ENCODE results near the gene CTSC.

DNA sequence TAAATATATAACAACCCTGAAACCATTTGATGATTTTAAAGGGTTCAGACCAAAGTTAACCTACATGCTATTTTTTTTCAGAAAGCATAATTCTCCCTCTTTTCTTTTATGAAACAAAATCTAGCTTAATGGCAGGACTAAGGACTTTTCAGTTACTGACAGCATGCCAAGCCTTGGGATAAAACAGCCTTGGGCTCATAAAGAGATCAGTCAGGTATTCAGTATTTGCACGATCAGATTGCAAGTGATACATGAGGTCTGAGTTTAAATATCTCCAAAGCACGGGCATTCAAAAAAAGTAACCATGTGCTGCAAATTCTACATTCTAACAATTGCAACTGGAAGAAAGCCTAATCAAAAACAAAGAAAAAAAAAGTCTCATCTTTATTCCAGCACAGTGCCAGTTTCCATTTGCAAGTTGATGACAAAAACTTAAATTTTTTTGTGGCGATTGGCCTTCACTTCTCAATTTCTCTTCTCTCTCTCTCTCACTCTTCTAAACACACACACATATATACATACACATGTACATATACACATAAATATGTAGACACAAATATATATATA lies 60.1 kb downstream of the CTSC start:
- TF ChIP-seq, protein P1, sequence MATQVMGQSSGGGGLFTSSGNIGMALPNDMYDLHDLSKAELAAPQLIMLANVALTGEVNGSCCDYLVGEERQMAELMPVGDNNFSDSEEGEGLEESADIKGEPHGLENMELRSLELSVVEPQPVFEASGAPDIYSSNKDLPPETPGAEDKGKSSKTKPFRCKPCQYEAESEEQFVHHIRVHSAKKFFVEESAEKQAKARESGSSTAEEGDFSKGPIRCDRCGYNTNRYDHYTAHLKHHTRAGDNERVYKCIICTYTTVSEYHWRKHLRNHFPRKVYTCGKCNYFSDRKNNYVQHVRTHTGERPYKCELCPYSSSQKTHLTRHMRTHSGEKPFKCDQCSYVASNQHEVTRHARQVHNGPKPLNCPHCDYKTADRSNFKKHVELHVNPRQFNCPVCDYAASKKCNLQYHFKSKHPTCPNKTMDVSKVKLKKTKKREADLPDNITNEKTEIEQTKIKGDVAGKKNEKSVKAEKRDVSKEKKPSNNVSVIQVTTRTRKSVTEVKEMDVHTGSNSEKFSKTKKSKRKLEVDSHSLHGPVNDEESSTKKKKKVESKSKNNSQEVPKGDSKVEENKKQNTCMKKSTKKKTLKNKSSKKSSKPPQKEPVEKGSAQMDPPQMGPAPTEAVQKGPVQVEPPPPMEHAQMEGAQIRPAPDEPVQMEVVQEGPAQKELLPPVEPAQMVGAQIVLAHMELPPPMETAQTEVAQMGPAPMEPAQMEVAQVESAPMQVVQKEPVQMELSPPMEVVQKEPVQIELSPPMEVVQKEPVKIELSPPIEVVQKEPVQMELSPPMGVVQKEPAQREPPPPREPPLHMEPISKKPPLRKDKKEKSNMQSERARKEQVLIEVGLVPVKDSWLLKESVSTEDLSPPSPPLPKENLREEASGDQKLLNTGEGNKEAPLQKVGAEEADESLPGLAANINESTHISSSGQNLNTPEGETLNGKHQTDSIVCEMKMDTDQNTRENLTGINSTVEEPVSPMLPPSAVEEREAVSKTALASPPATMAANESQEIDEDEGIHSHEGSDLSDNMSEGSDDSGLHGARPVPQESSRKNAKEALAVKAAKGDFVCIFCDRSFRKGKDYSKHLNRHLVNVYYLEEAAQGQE (IDR thresholded peaks at IDR 0.05; ENCODE audit: insufficient read depth in 1 of 2, low read depth in 2 of 2, low read length in 1 of 2) = no peak
- TF ChIP-seq, protein P2, sequence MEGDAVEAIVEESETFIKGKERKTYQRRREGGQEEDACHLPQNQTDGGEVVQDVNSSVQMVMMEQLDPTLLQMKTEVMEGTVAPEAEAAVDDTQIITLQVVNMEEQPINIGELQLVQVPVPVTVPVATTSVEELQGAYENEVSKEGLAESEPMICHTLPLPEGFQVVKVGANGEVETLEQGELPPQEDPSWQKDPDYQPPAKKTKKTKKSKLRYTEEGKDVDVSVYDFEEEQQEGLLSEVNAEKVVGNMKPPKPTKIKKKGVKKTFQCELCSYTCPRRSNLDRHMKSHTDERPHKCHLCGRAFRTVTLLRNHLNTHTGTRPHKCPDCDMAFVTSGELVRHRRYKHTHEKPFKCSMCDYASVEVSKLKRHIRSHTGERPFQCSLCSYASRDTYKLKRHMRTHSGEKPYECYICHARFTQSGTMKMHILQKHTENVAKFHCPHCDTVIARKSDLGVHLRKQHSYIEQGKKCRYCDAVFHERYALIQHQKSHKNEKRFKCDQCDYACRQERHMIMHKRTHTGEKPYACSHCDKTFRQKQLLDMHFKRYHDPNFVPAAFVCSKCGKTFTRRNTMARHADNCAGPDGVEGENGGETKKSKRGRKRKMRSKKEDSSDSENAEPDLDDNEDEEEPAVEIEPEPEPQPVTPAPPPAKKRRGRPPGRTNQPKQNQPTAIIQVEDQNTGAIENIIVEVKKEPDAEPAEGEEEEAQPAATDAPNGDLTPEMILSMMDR (IDR thresholded peaks at IDR 0.05) = no peak
- TF ChIP-seq SIN3A (IDR thresholded peaks at IDR 0.05; ENCODE audit: borderline replicate concordance, insufficient read depth, low read depth, low read length) = no peak
- no peak for TF ChIP-seq POLR2AphosphoS5 (IDR thresholded peaks at IDR 0.05; ENCODE audit: low read depth, low read length)
